SK-N-SH treated with all-trans-retinoic acid at 6 μM for 48 hours (cell line): ENCODE measurements around the gene PPP1R1C.

Experiments used
- ATAC-seq: fragments of 200-7000 bp; cut with Tn5 transposase; 3 replicates; pipeline ENCODE4 v1.9.1; 2020; ENCODE audit warnings: mild to moderate bottlenecking, moderate library complexity
- ARNTL ChIP-seq: fragments of 450-650 bp; formaldehyde crosslinking; IDR thresholded peaks from 2 replicates; pipeline ENCODE4 v1.5.0; 2020; ENCODE audit warnings: low read depth, mild to moderate bottlenecking, moderate library complexity, borderline replicate concordance
- BACH2 ChIP-seq: fragments of 250-450 bp; sonication (Bioruptor Pico); IDR thresholded peaks from 2 replicates; pipeline ENCODE4 v1.9.0; 2021; ENCODE audit warnings: mild to moderate bottlenecking, borderline replicate concordance
- CSDC2 ChIP-seq: fragments of 250-450 bp; sonication (Bioruptor Pico); IDR thresholded peaks from 2 replicates; pipeline ENCODE4 v1.5.0; 2020; ENCODE audit warnings: mild to moderate bottlenecking, moderate library complexity
- ESRRG ChIP-seq: fragments of 250-450 bp; sonication (Bioruptor Pico); IDR thresholded peaks from 2 replicates; pipeline ENCODE4 v1.6.1; 2021; ENCODE audit warnings: mild to moderate bottlenecking
- GLIS3 ChIP-seq: fragments of 250-450 bp; sonication (Bioruptor Pico); IDR thresholded peaks from 2 replicates; pipeline ENCODE4 v1.5.0; 2020; ENCODE audit warnings: mild to moderate bottlenecking, moderate library complexity
- ISL1 ChIP-seq: fragments of 250-450 bp; sonication (Bioruptor Pico); IDR thresholded peaks from 2 replicates; pipeline ENCODE4 v2.1.2; 2022; ENCODE audit warnings: mild to moderate bottlenecking, moderate library complexity
- OSR1 ChIP-seq: fragments of 250-450 bp; sonication (Bioruptor Pico); IDR thresholded peaks from 2 replicates; pipeline ENCODE4 v1.8.0; 2022; ENCODE audit warnings: moderate library complexity, mild to moderate bottlenecking, inconsistent platforms
- PPARA ChIP-seq: fragments of 250-450 bp; sonication (Bioruptor Pico); IDR thresholded peaks from 2 replicates; pipeline ENCODE4 v1.5.0; 2020; ENCODE audit warnings: mild to moderate bottlenecking, borderline replicate concordance
- RARB ChIP-seq: fragments of 250-450 bp; sonication (Bioruptor Pico); IDR thresholded peaks from 2 replicates; pipeline ENCODE4 v1.8.0; 2021; ENCODE audit warnings: mild to moderate bottlenecking, moderate library complexity
- SNAI2 ChIP-seq: fragments of 250-450 bp; sonication (Bioruptor Pico); IDR thresholded peaks from 2 replicates; pipeline ENCODE4 v1.5.0; 2020; ENCODE audit warnings: mild to moderate bottlenecking, moderate library complexity
- TCF4 ChIP-seq: fragments of 250-450 bp; sonication (Bioruptor Pico); IDR thresholded peaks from 2 replicates; pipeline ENCODE4 v1.8.0; 2021; ENCODE audit warnings: mild to moderate bottlenecking, moderate library complexity, borderline replicate concordance
- TOX ChIP-seq: fragments of 250-450 bp; sonication (Bioruptor Pico); IDR thresholded peaks from 2 replicates; pipeline ENCODE4 v1.8.0; 2021; ENCODE audit warnings: mild to moderate bottlenecking, moderate library complexity, borderline replicate concordance
- ZC3H10 ChIP-seq: fragments of 250-450 bp; sonication (Bioruptor Pico); IDR thresholded peaks from 2 replicates; pipeline ENCODE4 v1.5.1; 2021; ENCODE audit warnings: mild to moderate bottlenecking, moderate library complexity
- ZFP3 ChIP-seq: fragments of 250-450 bp; sonication (Bioruptor Pico); IDR thresholded peaks from 2 replicates; pipeline ENCODE4 v1.5.0; 2020; ENCODE audit warnings: mild to moderate bottlenecking, moderate library complexity
- ZFP30 ChIP-seq: fragments of 450-650 bp; formaldehyde crosslinking; IDR thresholded peaks from 2 replicates; pipeline ENCODE4 v1.5.0; 2022; ENCODE audit warnings: mild to moderate bottlenecking, moderate library complexity
- ZNF565 ChIP-seq: fragments of 450-650 bp; formaldehyde crosslinking; conservative IDR thresholded peaks from 2 replicates; pipeline ENCODE4 v1.5.0; 2020; ENCODE audit warnings: low read depth, mild to moderate bottlenecking, moderate library complexity
- ZNF8 ChIP-seq: fragments of 450-650 bp; formaldehyde crosslinking; IDR thresholded peaks from 2 replicates; pipeline ENCODE4 v1.5.0; 2020; ENCODE audit warnings: mild to moderate bottlenecking, moderate library complexity
- TF ChIP-seq, protein P1 (sequence below): fragments of 250-450 bp; sonication (Bioruptor Pico); IDR thresholded peaks from 2 replicates; pipeline ENCODE4 v1.8.0; 2021; ENCODE audit warnings: low read depth, mild to moderate bottlenecking, moderate library complexity, borderline replicate concordance
- TF ChIP-seq, protein P2 (sequence below): fragments of 250-450 bp; sonication (Bioruptor Pico); IDR thresholded peaks from 2 replicates; pipeline ENCODE4 v1.8.0; 2020; ENCODE audit warnings: mild to moderate bottlenecking, moderate library complexity, borderline replicate concordance
- TF ChIP-seq, protein P3 (sequence below): fragments of 250-450 bp; sonication (Bioruptor Pico); IDR thresholded peaks from 2 replicates; pipeline ENCODE4 v1.5.1; 2020; ENCODE audit warnings: low read depth, mild to moderate bottlenecking, moderate library complexity
- TF ChIP-seq, protein P4 (sequence below): fragments of 250-450 bp; sonication (Bioruptor Pico); IDR thresholded peaks from 2 replicates; pipeline ENCODE4 v1.5.1; 2021; ENCODE audit warnings: mild to moderate bottlenecking, moderate library complexity
- TF ChIP-seq, protein P5 (sequence below): fragments of 250-450 bp; sonication (Bioruptor Pico); IDR thresholded peaks from 2 replicates; pipeline ENCODE4 v1.5.0; 2020; ENCODE audit warnings: mild to moderate bottlenecking, moderate library complexity

PPP1R1C gene

DNA sequence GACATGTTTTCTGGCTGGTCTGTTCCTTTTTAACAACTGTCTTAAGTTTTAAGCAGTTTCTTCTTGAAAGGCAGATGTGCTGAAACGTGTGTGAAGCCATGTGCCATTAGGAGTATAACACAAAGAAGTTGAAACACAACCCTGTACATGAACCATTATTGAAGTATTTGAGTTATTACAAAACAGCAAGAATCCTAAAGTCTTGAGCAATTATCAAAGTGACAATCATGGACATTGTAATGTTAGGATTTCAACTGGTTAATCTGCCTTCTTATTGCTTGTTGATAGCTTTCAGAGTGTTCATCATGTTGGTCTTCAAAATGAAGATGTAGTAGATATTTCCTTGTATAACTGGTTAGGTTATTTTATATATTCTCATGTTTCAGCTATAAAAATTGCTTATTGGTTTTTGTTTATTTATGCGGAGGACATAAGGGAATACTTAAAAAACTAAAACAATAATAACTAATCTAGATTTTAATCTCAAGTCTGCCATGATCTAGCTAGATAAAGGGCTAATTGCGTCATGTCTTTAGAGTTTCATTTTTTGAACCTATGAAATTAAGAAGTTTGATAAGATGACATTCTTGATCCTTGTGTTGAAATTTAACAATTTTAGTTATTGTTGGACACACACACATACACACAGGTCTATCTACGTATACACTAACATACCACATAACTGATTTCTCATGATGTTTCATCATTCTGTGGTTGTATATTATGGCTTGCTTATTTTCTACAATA, 21.1 kb downstream of the PPP1R1C start:
- TF ChIP-seq, protein P1, sequence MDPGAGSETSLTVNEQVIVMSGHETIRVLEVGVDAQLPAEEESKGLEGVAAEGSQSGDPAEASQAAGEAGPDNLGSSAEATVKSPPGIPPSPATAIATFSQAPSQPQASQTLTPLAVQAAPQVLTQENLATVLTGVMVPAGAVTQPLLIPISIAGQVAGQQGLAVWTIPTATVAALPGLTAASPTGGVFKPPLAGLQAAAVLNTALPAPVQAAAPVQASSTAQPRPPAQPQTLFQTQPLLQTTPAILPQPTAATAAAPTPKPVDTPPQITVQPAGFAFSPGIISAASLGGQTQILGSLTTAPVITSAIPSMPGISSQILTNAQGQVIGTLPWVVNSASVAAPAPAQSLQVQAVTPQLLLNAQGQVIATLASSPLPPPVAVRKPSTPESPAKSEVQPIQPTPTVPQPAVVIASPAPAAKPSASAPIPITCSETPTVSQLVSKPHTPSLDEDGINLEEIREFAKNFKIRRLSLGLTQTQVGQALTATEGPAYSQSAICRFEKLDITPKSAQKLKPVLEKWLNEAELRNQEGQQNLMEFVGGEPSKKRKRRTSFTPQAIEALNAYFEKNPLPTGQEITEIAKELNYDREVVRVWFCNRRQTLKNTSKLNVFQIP (CRISPR knock-in tag) = no peak
- TF ChIP-seq ZNF565 (CRISPR knock-in tag) (no peak), GLIS3 (CRISPR knock-in tag) (no peak), SNAI2 (no peak), CSDC2 (CRISPR knock-in tag) (no peak), ISL1 (no peak), ZFP3 (CRISPR knock-in tag) (no peak), PPARA (CRISPR knock-in tag) (no peak), RARB (CRISPR knock-in tag) (no peak)
- TF ChIP-seq, protein P2, sequence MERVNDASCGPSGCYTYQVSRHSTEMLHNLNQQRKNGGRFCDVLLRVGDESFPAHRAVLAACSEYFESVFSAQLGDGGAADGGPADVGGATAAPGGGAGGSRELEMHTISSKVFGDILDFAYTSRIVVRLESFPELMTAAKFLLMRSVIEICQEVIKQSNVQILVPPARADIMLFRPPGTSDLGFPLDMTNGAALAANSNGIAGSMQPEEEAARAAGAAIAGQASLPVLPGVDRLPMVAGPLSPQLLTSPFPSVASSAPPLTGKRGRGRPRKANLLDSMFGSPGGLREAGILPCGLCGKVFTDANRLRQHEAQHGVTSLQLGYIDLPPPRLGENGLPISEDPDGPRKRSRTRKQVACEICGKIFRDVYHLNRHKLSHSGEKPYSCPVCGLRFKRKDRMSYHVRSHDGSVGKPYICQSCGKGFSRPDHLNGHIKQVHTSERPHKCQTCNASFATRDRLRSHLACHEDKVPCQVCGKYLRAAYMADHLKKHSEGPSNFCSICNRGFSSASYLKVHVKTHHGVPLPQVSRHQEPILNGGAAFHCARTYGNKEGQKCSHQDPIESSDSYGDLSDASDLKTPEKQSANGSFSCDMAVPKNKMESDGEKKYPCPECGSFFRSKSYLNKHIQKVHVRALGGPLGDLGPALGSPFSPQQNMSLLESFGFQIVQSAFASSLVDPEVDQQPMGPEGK (CRISPR knock-in tag) = no peak
- no peak for ATAC-seq

DNA sequence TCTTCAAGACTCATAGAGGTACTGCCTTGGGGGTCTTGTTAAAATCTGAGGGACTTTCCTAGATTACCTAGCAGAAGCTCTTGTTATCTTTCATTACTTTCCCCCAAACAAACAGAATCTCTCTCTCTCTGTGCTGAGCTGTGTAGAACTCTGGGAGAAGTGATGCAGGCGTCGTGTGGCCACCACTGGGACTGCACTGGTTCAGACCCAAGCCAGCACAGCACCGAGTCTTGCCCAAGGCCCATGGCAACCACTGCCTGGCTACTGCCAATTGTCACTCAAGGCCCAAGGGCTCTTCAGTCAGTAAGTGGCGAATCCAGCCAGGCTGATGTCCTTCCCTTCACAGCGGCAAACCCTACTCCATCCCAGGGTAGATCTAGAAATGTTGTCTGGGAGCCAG, 28.6 kb downstream of the PPP1R1C start:
- TF ChIP-seq ZNF8 (CRISPR knock-in tag) = no peak
- TF ChIP-seq ARNTL = no peak
- no peak for TF ChIP-seq PPARA (CRISPR knock-in tag)
- TF ChIP-seq, protein P3, sequence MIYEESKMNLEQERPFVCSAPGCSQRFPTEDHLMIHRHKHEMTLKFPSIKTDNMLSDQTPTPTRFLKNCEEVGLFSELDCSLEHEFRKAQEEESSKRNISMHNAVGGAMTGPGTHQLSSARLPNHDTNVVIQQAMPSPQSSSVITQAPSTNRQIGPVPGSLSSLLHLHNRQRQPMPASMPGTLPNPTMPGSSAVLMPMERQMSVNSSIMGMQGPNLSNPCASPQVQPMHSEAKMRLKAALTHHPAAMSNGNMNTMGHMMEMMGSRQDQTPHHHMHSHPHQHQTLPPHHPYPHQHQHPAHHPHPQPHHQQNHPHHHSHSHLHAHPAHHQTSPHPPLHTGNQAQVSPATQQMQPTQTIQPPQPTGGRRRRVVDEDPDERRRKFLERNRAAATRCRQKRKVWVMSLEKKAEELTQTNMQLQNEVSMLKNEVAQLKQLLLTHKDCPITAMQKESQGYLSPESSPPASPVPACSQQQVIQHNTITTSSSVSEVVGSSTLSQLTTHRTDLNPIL = no peak
- TF ChIP-seq RARB (CRISPR knock-in tag) = no peak
- TF ChIP-seq, protein P4, sequence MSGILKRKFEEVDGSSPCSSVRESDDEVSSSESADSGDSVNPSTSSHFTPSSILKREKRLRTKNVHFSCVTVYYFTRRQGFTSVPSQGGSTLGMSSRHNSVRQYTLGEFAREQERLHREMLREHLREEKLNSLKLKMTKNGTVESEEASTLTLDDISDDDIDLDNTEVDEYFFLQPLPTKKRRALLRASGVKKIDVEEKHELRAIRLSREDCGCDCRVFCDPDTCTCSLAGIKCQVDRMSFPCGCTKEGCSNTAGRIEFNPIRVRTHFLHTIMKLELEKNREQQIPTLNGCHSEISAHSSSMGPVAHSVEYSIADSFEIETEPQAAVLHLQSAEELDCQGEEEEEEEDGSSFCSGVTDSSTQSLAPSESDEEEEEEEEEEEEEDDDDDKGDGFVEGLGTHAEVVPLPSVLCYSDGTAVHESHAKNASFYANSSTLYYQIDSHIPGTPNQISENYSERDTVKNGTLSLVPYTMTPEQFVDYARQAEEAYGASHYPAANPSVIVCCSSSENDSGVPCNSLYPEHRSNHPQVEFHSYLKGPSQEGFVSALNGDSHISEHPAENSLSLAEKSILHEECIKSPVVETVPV (CRISPR knock-in tag) = no peak
- no peak for TF ChIP-seq SNAI2
- no peak for TF ChIP-seq ZFP30 (CRISPR knock-in tag)
- no peak for TF ChIP-seq BACH2 (CRISPR knock-in tag)
- no peak for TF ChIP-seq ZNF565 (CRISPR knock-in tag)
- no peak for TF ChIP-seq TOX
- TF ChIP-seq ZC3H10 (CRISPR knock-in tag) = no peak
- no peak for TF ChIP-seq ISL1
- no peak for TF ChIP-seq ESRRG
- TF ChIP-seq ZFP3 (CRISPR knock-in tag) = no peak
- TF ChIP-seq, protein P1 (CRISPR knock-in tag) = no peak
- TF ChIP-seq TCF4 = no peak
- TF ChIP-seq OSR1 (CRISPR knock-in tag) = no peak
- TF ChIP-seq GLIS3 (CRISPR knock-in tag) = no peak
- ATAC-seq = no peak

DNA sequence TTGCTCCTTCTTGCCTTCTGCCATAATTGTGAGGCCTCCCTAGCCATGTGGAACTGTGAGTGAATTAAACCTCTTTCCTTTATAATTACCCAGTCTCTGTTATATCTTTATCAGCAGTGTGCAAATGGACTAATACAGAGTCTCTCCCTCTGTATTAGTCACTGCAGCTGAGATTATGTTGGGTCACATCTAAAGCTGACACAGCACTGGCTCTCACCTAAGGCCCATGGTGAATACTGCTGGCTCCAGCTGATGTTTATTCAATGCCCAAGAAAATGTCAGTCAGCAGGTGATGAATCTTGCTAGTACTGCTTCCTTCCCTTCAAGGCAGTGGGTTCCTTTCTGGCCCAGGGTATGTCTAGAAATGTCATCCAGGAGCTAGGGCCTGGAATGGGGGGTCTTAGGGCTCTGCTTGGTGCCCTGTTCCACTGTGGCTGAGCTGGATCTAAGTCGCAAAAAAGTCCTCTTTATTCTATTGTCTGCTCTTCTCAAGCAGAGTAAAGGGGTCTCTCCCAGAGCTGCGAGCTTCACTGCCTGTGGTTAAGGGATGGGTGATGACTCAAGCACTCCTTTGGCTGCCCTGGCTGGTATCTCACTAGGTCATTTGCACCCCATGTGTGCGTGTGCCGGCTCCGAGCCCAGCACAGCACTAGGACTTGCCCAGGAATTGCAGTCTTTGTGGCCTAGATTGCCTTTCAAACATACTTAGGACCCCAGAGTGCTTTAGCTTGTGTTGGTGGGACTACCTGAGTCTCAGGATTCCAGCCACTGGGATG, 29.9 kb downstream of the PPP1R1C start:
- no peak for ATAC-seq
- TF ChIP-seq ZNF565 (CRISPR knock-in tag) (no peak), RARB (CRISPR knock-in tag) (no peak), TCF4 (no peak), BACH2 (CRISPR knock-in tag) (no peak), ESRRG (no peak), ZFP3 (CRISPR knock-in tag) (no peak)
- TF ChIP-seq, protein P3 = no peak
- TF ChIP-seq, protein P5, sequence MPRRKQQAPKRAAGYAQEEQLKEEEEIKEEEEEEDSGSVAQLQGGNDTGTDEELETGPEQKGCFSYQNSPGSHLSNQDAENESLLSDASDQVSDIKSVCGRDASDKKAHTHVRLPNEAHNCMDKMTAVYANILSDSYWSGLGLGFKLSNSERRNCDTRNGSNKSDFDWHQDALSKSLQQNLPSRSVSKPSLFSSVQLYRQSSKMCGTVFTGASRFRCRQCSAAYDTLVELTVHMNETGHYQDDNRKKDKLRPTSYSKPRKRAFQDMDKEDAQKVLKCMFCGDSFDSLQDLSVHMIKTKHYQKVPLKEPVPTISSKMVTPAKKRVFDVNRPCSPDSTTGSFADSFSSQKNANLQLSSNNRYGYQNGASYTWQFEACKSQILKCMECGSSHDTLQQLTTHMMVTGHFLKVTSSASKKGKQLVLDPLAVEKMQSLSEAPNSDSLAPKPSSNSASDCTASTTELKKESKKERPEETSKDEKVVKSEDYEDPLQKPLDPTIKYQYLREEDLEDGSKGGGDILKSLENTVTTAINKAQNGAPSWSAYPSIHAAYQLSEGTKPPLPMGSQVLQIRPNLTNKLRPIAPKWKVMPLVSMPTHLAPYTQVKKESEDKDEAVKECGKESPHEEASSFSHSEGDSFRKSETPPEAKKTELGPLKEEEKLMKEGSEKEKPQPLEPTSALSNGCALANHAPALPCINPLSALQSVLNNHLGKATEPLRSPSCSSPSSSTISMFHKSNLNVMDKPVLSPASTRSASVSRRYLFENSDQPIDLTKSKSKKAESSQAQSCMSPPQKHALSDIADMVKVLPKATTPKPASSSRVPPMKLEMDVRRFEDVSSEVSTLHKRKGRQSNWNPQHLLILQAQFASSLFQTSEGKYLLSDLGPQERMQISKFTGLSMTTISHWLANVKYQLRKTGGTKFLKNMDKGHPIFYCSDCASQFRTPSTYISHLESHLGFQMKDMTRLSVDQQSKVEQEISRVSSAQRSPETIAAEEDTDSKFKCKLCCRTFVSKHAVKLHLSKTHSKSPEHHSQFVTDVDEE = no peak
- TF ChIP-seq, protein P4 (CRISPR knock-in tag) = no peak
